GM12864 (cell line): ENCODE results near the gene DERL2.

Experiments used
- DNase-seq: peaks from one replicate; pipeline ENCODE4 v3.0.0-alpha.2; 2011; ENCODE audit warnings: low read depth
- H3K4me3 ChIP-seq: 2 replicates; pipeline ENCODE4 v1.5.1; 2011; ENCODE audit warnings: mild to moderate bottlenecking, low read depth, low read length, control low read depth
- TF ChIP-seq, protein P1 (sequence below): IDR thresholded peaks from 2 replicates; pipeline ENCODE4 v1.5.1; 2011; ENCODE audit warnings: low read depth, mild to moderate bottlenecking, moderate library complexity, low read length, control low read depth, inconsistent platforms; ENCODE audit errors: missing control alignments

DERL2 gene

DNA sequence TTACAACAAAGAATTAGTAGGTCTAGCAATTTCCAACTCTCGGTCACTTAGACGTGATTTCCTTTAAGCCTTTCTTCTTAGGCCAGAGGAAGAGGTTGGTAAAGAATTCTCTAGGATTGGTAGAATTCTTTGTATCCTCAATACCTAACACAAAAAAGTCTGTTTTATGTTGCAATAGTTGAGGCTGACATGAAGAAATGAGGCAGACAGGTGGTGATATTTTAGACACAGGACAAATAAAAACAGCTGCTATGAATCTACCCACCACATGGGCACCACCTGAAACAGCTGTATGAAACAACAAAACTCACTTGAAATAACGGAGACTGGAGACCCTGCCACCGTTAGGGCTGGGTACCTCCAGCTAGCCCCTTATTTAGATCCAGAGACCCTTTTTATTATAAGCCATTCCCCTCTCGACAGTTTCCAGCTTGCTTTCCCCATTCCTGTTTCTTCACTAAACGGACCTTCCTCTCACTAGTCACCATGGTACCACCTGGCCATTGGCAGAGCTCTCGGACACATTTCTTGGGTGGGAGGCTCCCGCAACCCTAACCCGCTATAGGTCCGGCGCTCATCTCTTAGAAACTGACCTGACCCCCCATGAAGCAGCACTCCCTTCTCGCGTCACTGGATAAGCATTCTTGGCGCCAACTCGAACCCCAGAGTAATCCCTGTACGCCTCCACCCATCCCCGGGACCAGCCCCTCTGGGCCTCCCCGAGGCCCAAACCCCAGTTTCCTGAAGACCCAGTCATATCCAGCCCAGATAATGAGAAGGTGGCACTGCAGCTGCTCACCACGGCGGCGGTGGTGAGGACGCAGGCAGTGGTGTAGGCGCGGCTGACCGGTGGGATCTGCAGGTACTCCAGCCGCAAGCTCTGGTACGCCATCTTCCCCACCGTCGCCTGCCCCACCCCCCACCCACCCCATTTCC, at the start of gene DERL2:
TSS of gene DERL2 (minus strand) at position 909 of the 936 bp plus-strand sequence. CDS start at position 892, 17 bp downstream.
- peak within 1 kb of the TSS; percentile 96 for H3K4me3 ChIP-seq
- no peak for DNase-seq
- TF ChIP-seq, protein P1, sequence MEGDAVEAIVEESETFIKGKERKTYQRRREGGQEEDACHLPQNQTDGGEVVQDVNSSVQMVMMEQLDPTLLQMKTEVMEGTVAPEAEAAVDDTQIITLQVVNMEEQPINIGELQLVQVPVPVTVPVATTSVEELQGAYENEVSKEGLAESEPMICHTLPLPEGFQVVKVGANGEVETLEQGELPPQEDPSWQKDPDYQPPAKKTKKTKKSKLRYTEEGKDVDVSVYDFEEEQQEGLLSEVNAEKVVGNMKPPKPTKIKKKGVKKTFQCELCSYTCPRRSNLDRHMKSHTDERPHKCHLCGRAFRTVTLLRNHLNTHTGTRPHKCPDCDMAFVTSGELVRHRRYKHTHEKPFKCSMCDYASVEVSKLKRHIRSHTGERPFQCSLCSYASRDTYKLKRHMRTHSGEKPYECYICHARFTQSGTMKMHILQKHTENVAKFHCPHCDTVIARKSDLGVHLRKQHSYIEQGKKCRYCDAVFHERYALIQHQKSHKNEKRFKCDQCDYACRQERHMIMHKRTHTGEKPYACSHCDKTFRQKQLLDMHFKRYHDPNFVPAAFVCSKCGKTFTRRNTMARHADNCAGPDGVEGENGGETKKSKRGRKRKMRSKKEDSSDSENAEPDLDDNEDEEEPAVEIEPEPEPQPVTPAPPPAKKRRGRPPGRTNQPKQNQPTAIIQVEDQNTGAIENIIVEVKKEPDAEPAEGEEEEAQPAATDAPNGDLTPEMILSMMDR = no peak

DNA sequence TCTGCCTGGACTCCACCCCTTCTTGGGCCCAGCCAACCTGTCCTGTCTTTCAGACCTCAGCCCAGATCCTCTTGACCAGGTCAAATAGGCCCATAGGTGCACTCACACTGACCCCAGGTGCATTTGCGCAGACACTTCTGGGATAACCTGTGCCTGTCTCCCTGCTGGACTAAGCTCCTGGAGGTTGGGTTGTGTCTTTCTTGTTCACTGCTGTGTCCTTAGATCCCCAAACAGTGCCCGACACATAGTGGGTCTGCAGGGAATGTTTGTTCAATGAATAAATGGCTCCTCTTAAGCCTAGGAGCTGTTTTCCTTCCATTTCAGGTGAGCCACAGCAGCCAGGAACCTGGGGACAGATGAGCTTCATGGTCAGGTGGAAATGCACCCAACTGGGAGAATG, 49.5 kb upstream of the DERL2 start:
- no peak overlapping the region for H3K4me3 ChIP-seq
- TF ChIP-seq, protein P1 = no peak
- DNase-seq = no peak

DNA sequence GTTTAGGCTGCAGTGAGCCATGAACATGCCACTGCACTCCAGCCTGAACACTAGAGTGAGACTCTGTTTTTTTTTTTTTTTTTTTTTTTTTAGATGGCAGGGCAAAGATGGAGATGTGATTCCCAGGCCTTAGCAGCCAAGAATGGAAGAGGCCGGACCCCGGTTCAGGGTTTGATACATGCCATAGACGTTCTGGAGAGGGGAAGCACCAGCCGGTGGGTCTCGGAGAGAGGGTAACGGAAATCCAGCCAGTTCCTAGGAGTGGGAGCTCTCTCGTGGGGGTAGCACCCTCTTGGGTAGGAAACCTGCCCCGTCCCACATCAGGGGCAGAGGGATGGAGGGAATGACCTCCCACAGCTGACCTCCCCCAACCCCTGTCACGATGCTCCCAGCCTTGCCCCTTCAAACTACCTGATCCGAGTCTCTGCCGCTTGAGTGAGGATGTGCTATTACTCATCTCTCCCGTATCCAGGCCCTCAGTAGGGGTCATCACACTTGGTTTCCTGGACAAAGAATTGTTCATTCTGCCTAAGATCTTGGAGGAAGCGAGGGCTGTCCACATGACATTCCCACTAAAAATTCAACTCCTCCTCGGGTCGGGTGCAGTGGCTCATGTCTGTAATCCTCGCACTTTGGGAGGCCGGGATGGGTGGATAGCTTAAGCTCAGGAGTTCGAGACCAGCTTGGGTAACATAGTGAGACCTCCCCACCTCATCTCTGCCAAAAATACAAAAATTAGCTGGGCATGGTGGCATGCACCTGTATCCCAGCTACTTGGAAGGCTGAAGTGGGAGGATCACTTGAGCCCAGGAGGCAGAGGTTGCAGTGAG, 47.7 kb upstream of the DERL2 start:
- H3K4me3 ChIP-seq = no peak overlapping the region
- DNase-seq = no peak
- TF ChIP-seq, protein P1 = no peak

DNA sequence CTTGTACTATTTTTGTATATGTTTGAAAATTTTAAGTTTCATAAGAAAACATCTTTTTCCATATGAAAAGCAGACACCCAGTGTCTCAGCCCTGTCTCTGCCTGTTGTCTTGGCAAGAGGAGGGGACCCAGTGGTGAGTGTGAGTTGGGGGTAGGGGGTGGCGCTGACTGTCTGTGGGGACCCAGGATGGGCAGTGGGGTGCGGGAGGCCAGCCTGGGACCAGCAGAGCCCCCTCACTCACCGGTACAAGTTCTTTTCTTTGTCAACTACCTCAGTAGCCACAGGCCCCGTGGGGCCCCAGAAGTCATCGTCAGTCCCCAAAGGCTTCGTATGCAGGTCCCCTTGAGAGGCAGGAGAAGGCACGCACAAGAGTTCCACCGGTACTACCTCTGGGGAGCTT, 46.6 kb upstream of the DERL2 start:
- DNase-seq = no peak
- TF ChIP-seq, protein P1 = no peak
- no peak overlapping the region for H3K4me3 ChIP-seq

DNA sequence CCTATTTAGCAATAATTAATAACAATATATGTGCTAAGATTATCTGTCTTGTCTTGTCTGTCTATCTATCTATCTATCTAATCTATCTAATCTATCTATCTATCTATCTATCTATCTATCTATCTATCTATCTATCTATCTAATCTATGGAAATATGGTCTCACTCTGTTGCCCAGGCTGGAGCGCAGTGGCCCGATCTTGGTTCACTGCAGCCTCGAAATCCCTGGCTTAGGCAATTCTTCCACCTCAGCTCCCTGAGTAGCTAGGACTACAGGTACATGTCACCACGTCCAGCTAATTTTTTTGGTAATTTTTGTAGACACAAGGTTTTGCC, 45.1 kb upstream of the DERL2 start:
- no peak for DNase-seq
- H3K4me3 ChIP-seq = no peak overlapping the region
- TF ChIP-seq, protein P1 = no peak

DNA sequence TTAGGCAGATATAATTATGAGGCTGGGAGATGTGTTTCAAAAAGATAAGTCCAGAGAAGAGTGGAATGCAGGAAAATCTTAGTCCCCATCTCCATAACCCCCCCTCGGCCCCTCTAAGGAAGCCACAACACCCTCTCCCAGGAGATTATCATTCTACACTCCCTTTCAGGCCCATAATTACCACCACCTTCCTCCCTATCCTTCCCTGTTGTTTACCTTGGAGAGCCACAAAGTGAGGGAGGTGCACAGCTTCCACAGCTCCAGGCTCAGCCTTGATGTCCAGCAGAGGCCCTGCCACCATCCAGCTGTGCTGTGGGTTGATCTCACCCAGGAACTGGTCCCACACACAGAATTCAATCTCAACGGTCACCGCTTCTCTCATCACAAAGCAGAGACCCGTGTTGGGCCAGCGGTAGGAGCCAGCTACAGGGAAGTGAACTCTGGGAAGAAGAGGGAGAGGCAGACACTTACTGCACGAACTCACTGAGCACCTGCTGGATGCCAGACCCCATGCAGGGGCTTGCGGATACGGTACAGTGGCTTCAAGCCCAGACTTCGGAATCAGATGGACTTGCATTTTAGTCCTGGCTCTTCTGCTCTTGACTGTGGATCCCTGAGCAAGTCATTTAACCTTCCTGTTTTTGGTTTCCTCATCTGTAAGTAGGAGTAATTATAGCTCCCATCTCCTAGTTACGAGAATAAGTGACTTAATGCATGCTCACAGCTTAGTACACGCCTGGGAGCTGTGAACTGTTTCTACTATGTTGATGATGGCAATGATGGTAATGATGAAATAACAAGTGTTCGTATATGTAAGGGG, 44.5 kb upstream of the DERL2 start:
- TF ChIP-seq, protein P1 = no peak
- no peak overlapping the region for H3K4me3 ChIP-seq
- DNase-seq = no peak
